CD4-positive, CD25-positive, alpha-beta regulatory T cell (primary cell): ENCODE results near the gene KIF13A. TPM values are rescaled to one million over a fixed set of nuclear protein-coding genes. Genes with fewer than 3 reads are reported as not detected.
"Not testable (repeated sequence)": the region's sequence is repeated elsewhere in the genome, so short reads cannot be mapped to it uniquely, and the experiment has no call there.

Source experiments
- ATAC-seq, 2 donors: fragments of 150-1000 bp; cut with Tn5 transposase; one replicate each; pipeline ENCODE4 v1.10.0; 2021; ENCODE audit warnings: low read depth in 2 of 2, moderate number of reproducible peaks in 2 of 2, moderate library complexity in 1 of 2
- DNase-seq, 3 donors: peaks; one replicate each; pipeline versions ENCODE4 v3.0.0 to v3.0.0-alpha.2; 2012 to 2022; ENCODE audit warnings: mixed read lengths in 1 of 3
- H3K27ac ChIP-seq: one replicate; pipeline ENCODE4 v1.7.0; 2013; ENCODE audit warnings: mild to moderate bottlenecking, low read length; ENCODE audit not compliant: insufficient read depth, poor library complexity, severe bottlenecking
- H3K27me3 ChIP-seq: one replicate; pipeline ENCODE4 v1.7.0; 2013; ENCODE audit warnings: low read length; ENCODE audit not compliant: control insufficient read depth, insufficient read depth
- H3K36me3 ChIP-seq: one replicate; pipeline ENCODE4 v1.7.0; 2013; ENCODE audit warnings: mild to moderate bottlenecking, low read length, moderate library complexity; ENCODE audit not compliant: control insufficient read depth, insufficient read depth
- H3K4me1 ChIP-seq: 2 replicates; pipeline ENCODE4 v1.7.0; 2013; ENCODE audit warnings: mild to moderate bottlenecking, low read length; ENCODE audit not compliant: insufficient read depth, control insufficient read depth, poor library complexity, severe bottlenecking
- H3K4me3 ChIP-seq: one replicate; pipeline ENCODE4 v1.7.0; 2013; ENCODE audit warnings: low read depth, mild to moderate bottlenecking, low read length, moderate library complexity
- H3K9me3 ChIP-seq, 2 experiments: 1 replicate in 1 of 2; 2 replicates in 1 of 2; pipeline ENCODE4 v1.7.0; 2013; ENCODE audit warnings: low read length in 2 of 2, mild to moderate bottlenecking in 1 of 2, moderate library complexity in 1 of 2; ENCODE audit not compliant: control insufficient read depth in 2 of 2
- H3K27ac Mint-ChIP-seq, 3 donors: one replicate each; pipeline ENCODE4 v1.8.0; 2020 to 2022; ENCODE audit warnings: mild to moderate bottlenecking in 3 of 3, mixed read lengths in 3 of 3, moderate library complexity in 2 of 3
- H3K27me3 Mint-ChIP-seq: one replicate; pipeline ENCODE4 v1.8.0; 2022; ENCODE audit warnings: mild to moderate bottlenecking, mixed read lengths
- H3K36me3 Mint-ChIP-seq: one replicate; pipeline ENCODE4 v1.8.0; 2020; ENCODE audit warnings: mixed read lengths
- H3K4me1 Mint-ChIP-seq, 4 donors: one replicate each; pipeline ENCODE4 v1.8.0; 2020 to 2022; ENCODE audit warnings: mixed read lengths in 4 of 4, mild to moderate bottlenecking in 1 of 4
- H3K4me3 Mint-ChIP-seq, 4 donors: one replicate each; pipeline ENCODE4 v1.8.0; 2020 to 2022; ENCODE audit warnings: mild to moderate bottlenecking in 4 of 4, mixed read lengths in 4 of 4, moderate library complexity in 3 of 4
- H3K9me3 Mint-ChIP-seq, 7 donors: one replicate each; pipeline ENCODE4 v1.8.0; 2020 to 2022; ENCODE audit warnings: mixed read lengths in 7 of 7, mild to moderate bottlenecking in 3 of 7, moderate library complexity in 2 of 7
- polyA plus RNA-seq, 4 donors: library from polyadenylated mRNA; unstranded; fragments of 300-500 nt; fragmentation: Illumina TruSeq; gene quantifications; one replicate each; pipeline ENCODE4 v1.2.3, GENCODE V29; 2021
- total RNA-seq: library from RNA; stranded (reverse); gene quantifications from one replicate; pipeline ENCODE4 v1.2.3, GENCODE V29; 2022

The KIF13A gene
- total and polyA plus RNA-seq, 5 donors from 2014 or later = 0.49 TPM; not detected in 4

GRCh38 chr6:17851001-17851719 is 136.3 kb downstream of the KIF13A start:
- Histone ChIP-seq H3K9me3 (no peaks in the 10 kb centered on the region), H3K4me1 (no peaks in the 10 kb centered on the region), H3K27ac (no peak overlapping the region), H3K36me3 (no peaks in the 10 kb centered on the region), H3K27me3 (peaks cover 4% of the 10 kb centered on the region), H3K4me3 (no peak overlapping the region)
- ATAC-seq (no peak), DNase-seq (no peak)
- H3K36me3 Mint-ChIP-seq = no peaks in the 10 kb centered on the region
- H3K4me3 Mint-ChIP-seq = no peak overlapping the region
- H3K27ac Mint-ChIP-seq = no peak overlapping the region
- no peaks in the 10 kb centered on the region for H3K4me1 Mint-ChIP-seq
- H3K9me3 Mint-ChIP-seq = no peaks in the 10 kb centered on the region
- peaks cover 11% of the 10 kb centered on the region for H3K27me3 Mint-ChIP-seq

GRCh38 chr6:17850281-17850680 is 137.2 kb downstream of the KIF13A start:
- DNase-seq = no peak
- H3K4me3 ChIP-seq = no peak overlapping the region
- no peaks in the 10 kb centered on the region for H3K9me3 ChIP-seq
- peaks cover 2% of the 10 kb centered on the region for H3K27me3 ChIP-seq
- H3K9me3 Mint-ChIP-seq = no peaks in the 10 kb centered on the region
- H3K4me1 ChIP-seq = no peaks in the 10 kb centered on the region
- no peaks in the 10 kb centered on the region for H3K36me3 ChIP-seq
- H3K27ac Mint-ChIP-seq = no peak overlapping the region
- H3K4me1 Mint-ChIP-seq = no peaks in the 10 kb centered on the region
- no peak overlapping the region for H3K4me3 Mint-ChIP-seq
- H3K27ac ChIP-seq = no peak overlapping the region
- no peak for ATAC-seq
- no peaks in the 10 kb centered on the region for H3K36me3 Mint-ChIP-seq
- peaks cover 11% of the 10 kb centered on the region for H3K27me3 Mint-ChIP-seq

GRCh38 chr6:17847203-17847760 is 140.2 kb downstream of the KIF13A start:
- H3K36me3 Mint-ChIP-seq = no peaks in the 10 kb centered on the region
- H3K36me3 ChIP-seq = no peaks in the 10 kb centered on the region
- no peak overlapping the region for H3K27ac ChIP-seq
- H3K27me3 ChIP-seq = no peaks in the 10 kb centered on the region
- H3K4me3 Mint-ChIP-seq = no peak overlapping the region
- ATAC-seq = no peak
- H3K4me1 Mint-ChIP-seq = no peaks in the 10 kb centered on the region
- peaks cover 16% of the 10 kb centered on the region for H3K27me3 Mint-ChIP-seq
- H3K9me3 Mint-ChIP-seq = no peaks in the 10 kb centered on the region
- no peaks in the 10 kb centered on the region for H3K9me3 ChIP-seq
- DNase-seq = no peak
- no peaks in the 10 kb centered on the region for H3K4me1 ChIP-seq
- no peak overlapping the region for H3K27ac Mint-ChIP-seq
- no peak overlapping the region for H3K4me3 ChIP-seq

GRCh38 chr6:17846762-17847161 is 140.7 kb downstream of the KIF13A start:
- H3K4me3 Mint-ChIP-seq = no peak overlapping the region
- H3K9me3 ChIP-seq = no peaks in the 10 kb centered on the region
- H3K9me3 Mint-ChIP-seq = no peaks in the 10 kb centered on the region
- ATAC-seq = no peak
- no peaks in the 10 kb centered on the region for H3K36me3 Mint-ChIP-seq
- DNase-seq = no peak
- H3K27me3 ChIP-seq = no peaks in the 10 kb centered on the region
- no peaks in the 10 kb centered on the region for H3K36me3 ChIP-seq
- no peaks in the 10 kb centered on the region for H3K4me1 ChIP-seq
- H3K4me1 Mint-ChIP-seq = no peaks in the 10 kb centered on the region
- no peak overlapping the region for H3K27ac Mint-ChIP-seq
- H3K4me3 ChIP-seq = no peak overlapping the region
- peaks cover 16% of the 10 kb centered on the region for H3K27me3 Mint-ChIP-seq
- no peak overlapping the region for H3K27ac ChIP-seq

GRCh38 chr6:17845598-17845997 is 141.8 kb downstream of the KIF13A start:
- DNase-seq (no peak), ATAC-seq (no peak)
- Histone ChIP-seq H3K9me3 (no peaks in the 10 kb centered on the region), H3K27ac (no peak overlapping the region), H3K27me3 (no peaks in the 10 kb centered on the region), H3K4me3 (no peak overlapping the region), H3K36me3 (no peaks in the 10 kb centered on the region), H3K4me1 (no peaks in the 10 kb centered on the region)
- Mint-ChIP-seq H3K27ac (no peak overlapping the region), H3K36me3 (no peaks in the 10 kb centered on the region), H3K4me1 (no peaks in the 10 kb centered on the region), H3K27me3 (peaks cover 11% of the 10 kb centered on the region), H3K9me3 (no peaks in the 10 kb centered on the region), H3K4me3 (no peak overlapping the region)

- H3K9me3 ChIP-seq, H3K4me1 ChIP-seq, H3K27ac ChIP-seq, DNase-seq, H3K36me3 Mint-ChIP-seq, H3K4me1 Mint-ChIP-seq, H3K9me3 Mint-ChIP-seq, ATAC-seq, H3K27ac Mint-ChIP-seq, H3K4me3 Mint-ChIP-seq, H3K36me3 ChIP-seq, H3K4me3 ChIP-seq, H3K27me3 ChIP-seq: not testable (repeated sequence)
- H3K27me3 Mint-ChIP-seq = peaks cover 10% of the 10 kb centered on the region
These were observed 142.5 kb downstream of the KIF13A start for GRCh38 chr6:17844967-17845366.

- no peaks in the 10 kb centered on the region for H3K36me3 ChIP-seq
- Mint-ChIP-seq H3K36me3 (no peaks in the 10 kb centered on the region), H3K4me1 (no peaks in the 10 kb centered on the region), H3K9me3 (no peaks in the 10 kb centered on the region), H3K27me3 (peaks cover 6% of the 10 kb centered on the region), H3K27ac (no peak overlapping the region), H3K4me3 (no peak overlapping the region)
- no peaks in the 10 kb centered on the region for H3K4me1 ChIP-seq
- no peak overlapping the region for H3K27ac ChIP-seq
- H3K9me3 ChIP-seq = no peaks in the 10 kb centered on the region
- no peaks in the 10 kb centered on the region for H3K27me3 ChIP-seq
- ATAC-seq (no peak), DNase-seq (no peak)
- no peak overlapping the region for H3K4me3 ChIP-seq
These were observed 144.3 kb downstream of the KIF13A start for GRCh38 chr6:17842934-17843821.
